A673 (cell line): ENCODE data around the gene CERK.

ENCODE experiments used
- EZH2 ChIP-seq: fragments of 200-600 bp; sonication (generic); IDR thresholded peaks from 2 replicates; pipeline ENCODE4 v1.6.1; 2017; ENCODE audit warnings: borderline replicate concordance, low read depth, mild to moderate bottlenecking, mixed read lengths, antibody characterized with exemption, low read length; ENCODE audit not compliant: poor library complexity, severe bottlenecking
- TF ChIP-seq, protein P1 (sequence below): fragments of 300-800, 200-600 bp; sonication (generic); conservative IDR thresholded peaks from 2 replicates; pipeline ENCODE4 v1.5.1; 2017; ENCODE audit warnings: low read depth, mild to moderate bottlenecking, antibody characterized with exemption, low read length, moderate library complexity, mixed read lengths

GRCh38 chr22:46677323-46678002, 60.6 kb downstream of the CERK start:
- TF ChIP-seq, protein P1, sequence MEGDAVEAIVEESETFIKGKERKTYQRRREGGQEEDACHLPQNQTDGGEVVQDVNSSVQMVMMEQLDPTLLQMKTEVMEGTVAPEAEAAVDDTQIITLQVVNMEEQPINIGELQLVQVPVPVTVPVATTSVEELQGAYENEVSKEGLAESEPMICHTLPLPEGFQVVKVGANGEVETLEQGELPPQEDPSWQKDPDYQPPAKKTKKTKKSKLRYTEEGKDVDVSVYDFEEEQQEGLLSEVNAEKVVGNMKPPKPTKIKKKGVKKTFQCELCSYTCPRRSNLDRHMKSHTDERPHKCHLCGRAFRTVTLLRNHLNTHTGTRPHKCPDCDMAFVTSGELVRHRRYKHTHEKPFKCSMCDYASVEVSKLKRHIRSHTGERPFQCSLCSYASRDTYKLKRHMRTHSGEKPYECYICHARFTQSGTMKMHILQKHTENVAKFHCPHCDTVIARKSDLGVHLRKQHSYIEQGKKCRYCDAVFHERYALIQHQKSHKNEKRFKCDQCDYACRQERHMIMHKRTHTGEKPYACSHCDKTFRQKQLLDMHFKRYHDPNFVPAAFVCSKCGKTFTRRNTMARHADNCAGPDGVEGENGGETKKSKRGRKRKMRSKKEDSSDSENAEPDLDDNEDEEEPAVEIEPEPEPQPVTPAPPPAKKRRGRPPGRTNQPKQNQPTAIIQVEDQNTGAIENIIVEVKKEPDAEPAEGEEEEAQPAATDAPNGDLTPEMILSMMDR: no peak
- TF ChIP-seq EZH2: no peak
